Activated T-cell treated with anti-CD3 and anti-CD28 coated beads, Interleukin-2, amount 50 U/mL, for 4 hours (primary cell): ENCODE results near the gene IKZF2. TPM values are rescaled to one million over a fixed set of nuclear protein-coding genes. Genes with fewer than 3 reads are reported as not detected.

Experiments
- ATAC-seq, 2 donors: fragments of 200-7000 bp; cut with Tn5 transposase; one replicate each; pipeline ENCODE4 v1.10.0; 2021
- DNase-seq: peaks from one replicate; pipeline ENCODE4 v3.0.0-alpha.2; 2020
- H3K27me3 Mint-ChIP-seq: one replicate; pipeline ENCODE4 v1.8.0; 2021; ENCODE audit warnings: low read depth, mixed read lengths
- H3K36me3 Mint-ChIP-seq: one replicate; pipeline ENCODE4 v1.8.0; 2022; ENCODE audit warnings: mixed read lengths; ENCODE audit not compliant: insufficient read depth
- H3K4me1 Mint-ChIP-seq: one replicate; pipeline ENCODE4 v1.8.0; 2021; ENCODE audit warnings: low read depth, mixed read lengths
- H3K4me3 Mint-ChIP-seq: one replicate; pipeline ENCODE4 v1.8.0; 2021; ENCODE audit warnings: mild to moderate bottlenecking, moderate library complexity, mixed read lengths
- H3K9me3 Mint-ChIP-seq: one replicate; pipeline ENCODE4 v1.8.0; 2021; ENCODE audit warnings: mixed read lengths
- total RNA-seq, 3 donors: library from RNA; stranded (reverse); gene quantifications; one replicate each; pipeline ENCODE4 v1.2.1, GENCODE V29; 2021

IKZF2 gene
- total RNA-seq, 3 donors from 2014 or later: 8.0 to 11.2 (median 10.5) TPM

GRCh38 chr2:213101109-213101508 lies 50.3 kb downstream of the IKZF2 start:
- ATAC-seq (no peak), DNase-seq (no peak)
- Mint-ChIP-seq H3K36me3 (no peaks in the 10 kb centered on the region), H3K27me3 (no peaks in the 10 kb centered on the region), H3K4me1 (peaks cover 19% of the 10 kb centered on the region), H3K4me3 (no peak overlapping the region), H3K9me3 (no peaks in the 10 kb centered on the region)

GRCh38 chr2:213098612-213099011 lies 52.8 kb downstream of the IKZF2 start:
- ATAC-seq (no peak), DNase-seq (no peak)
- no peak overlapping the region for H3K4me3 Mint-ChIP-seq
- no peaks in the 10 kb centered on the region for H3K36me3 Mint-ChIP-seq
- peaks cover 10% of the 10 kb centered on the region for H3K4me1 Mint-ChIP-seq
- no peaks in the 10 kb centered on the region for H3K9me3 Mint-ChIP-seq
- no peaks in the 10 kb centered on the region for H3K27me3 Mint-ChIP-seq

DNA sequence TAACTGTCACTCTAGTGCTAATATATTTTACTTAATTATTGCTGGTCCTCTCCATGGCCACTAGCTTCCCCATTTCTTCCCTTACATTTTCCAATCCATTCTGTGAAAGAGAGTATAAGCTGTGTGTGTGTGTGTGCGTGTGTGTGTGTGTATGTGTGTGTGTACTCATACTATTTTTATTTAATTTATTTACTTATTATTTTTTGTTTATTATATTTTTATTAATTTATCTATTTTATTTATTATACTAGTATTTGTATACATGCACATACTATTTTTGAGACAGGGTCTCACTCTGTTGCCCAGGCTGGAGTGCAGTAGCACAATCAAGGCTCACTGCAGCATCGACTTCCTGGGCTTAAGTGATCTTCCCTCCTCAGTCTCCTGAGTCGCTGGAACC lies 59.6 kb downstream of the IKZF2 start:
- no peak for ATAC-seq
- no peaks in the 10 kb centered on the region for H3K27me3 Mint-ChIP-seq
- no peaks in the 10 kb centered on the region for H3K4me1 Mint-ChIP-seq

GRCh38 chr2:213090772-213091171 lies 60.6 kb downstream of the IKZF2 start:
- Mint-ChIP-seq H3K27me3 (no peaks in the 10 kb centered on the region), H3K4me3 (no peak overlapping the region), H3K4me1 (no peaks in the 10 kb centered on the region), H3K36me3 (no peaks in the 10 kb centered on the region), H3K9me3 (no peaks in the 10 kb centered on the region)
- ATAC-seq: no peak
- DNase-seq: no peak

More for the DNA sequence above, 59.6 kb downstream of the IKZF2 start:
- Mint-ChIP-seq H3K9me3 (no peaks in the 10 kb centered on the region), H3K4me3 (no peak overlapping the region), H3K36me3 (no peaks in the 10 kb centered on the region)
- no peak for DNase-seq

DNA sequence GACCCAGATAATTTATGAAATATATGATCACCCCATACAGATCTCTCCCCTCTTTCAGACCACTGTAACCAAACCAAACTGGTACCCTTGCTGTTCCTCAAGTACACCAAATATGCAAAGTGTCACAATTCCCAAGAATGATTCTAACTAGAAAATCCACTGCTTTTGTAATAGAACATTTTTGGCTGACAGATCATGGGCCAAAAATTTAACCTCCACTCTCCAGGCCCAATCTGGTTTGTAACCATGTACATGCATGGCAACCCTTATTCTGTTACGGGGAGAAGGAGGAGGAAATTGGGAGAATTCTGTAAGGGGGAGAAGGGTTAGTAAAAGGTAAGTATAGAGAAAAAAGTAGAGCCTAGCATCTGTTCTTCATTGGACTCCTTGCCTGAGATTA lies 62.0 kb downstream of the IKZF2 start:
- ATAC-seq: no peak
- Mint-ChIP-seq H3K36me3 (no peaks in the 10 kb centered on the region), H3K4me3 (no peak overlapping the region), H3K9me3 (no peaks in the 10 kb centered on the region), H3K27me3 (no peaks in the 10 kb centered on the region), H3K4me1 (no peaks in the 10 kb centered on the region)
- DNase-seq: no peak

DNA sequence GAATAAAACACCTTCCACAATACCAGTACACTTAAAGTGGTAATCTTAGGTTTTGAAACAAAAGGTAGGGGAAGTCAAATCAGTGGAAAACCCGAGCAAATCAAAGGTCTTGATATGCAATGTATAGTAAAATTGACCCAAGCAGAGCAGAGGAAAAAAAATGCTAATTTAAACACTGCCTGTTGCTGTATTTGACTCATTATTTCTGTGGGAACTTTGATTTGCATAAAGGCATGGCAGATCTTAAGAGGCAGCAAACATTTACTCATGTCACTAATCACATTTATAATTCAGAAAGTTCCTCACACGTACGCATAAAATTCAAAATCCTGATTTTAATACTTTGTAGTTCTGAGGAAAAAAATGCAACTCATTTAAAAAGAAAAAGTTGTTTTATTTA lies 64.4 kb downstream of the IKZF2 start:
- no peaks in the 10 kb centered on the region for H3K27me3 Mint-ChIP-seq
- H3K36me3 Mint-ChIP-seq: no peaks in the 10 kb centered on the region
- peaks cover 2% of the 10 kb centered on the region for H3K4me1 Mint-ChIP-seq
- ATAC-seq: peak; percentile 46 to 51
- H3K4me3 Mint-ChIP-seq: no peak overlapping the region
- no peak for DNase-seq
- H3K9me3 Mint-ChIP-seq: no peaks in the 10 kb centered on the region

- Mint-ChIP-seq H3K36me3 (no peaks in the 10 kb centered on the region), H3K27me3 (no peaks in the 10 kb centered on the region), H3K9me3 (no peaks in the 10 kb centered on the region), H3K4me1 (peaks cover 2% of the 10 kb centered on the region), H3K4me3 (no peak overlapping the region)
- ATAC-seq (no peak), DNase-seq (no peak)
Observed at GRCh38 chr2:213086571-213086970, 64.8 kb downstream of the IKZF2 start.

- no peaks in the 10 kb centered on the region for H3K9me3 Mint-ChIP-seq
- DNase-seq (no peak), ATAC-seq (no peak)
- H3K27me3 Mint-ChIP-seq: no peaks in the 10 kb centered on the region
- H3K4me1 Mint-ChIP-seq: peaks cover 5% of the 10 kb centered on the region
- H3K36me3 Mint-ChIP-seq: no peaks in the 10 kb centered on the region
- H3K4me3 Mint-ChIP-seq: no peak overlapping the region
Observed at GRCh38 chr2:213086050-213086449, 65.4 kb downstream of the IKZF2 start.

GRCh38 chr2:213085538-213085937 lies 65.9 kb downstream of the IKZF2 start:
- Mint-ChIP-seq H3K4me3 (no peak overlapping the region), H3K9me3 (no peaks in the 10 kb centered on the region), H3K27me3 (no peaks in the 10 kb centered on the region), H3K4me1 (peaks cover 5% of the 10 kb centered on the region), H3K36me3 (no peaks in the 10 kb centered on the region)
- DNase-seq (no peak), ATAC-seq (no peak)

DNA sequence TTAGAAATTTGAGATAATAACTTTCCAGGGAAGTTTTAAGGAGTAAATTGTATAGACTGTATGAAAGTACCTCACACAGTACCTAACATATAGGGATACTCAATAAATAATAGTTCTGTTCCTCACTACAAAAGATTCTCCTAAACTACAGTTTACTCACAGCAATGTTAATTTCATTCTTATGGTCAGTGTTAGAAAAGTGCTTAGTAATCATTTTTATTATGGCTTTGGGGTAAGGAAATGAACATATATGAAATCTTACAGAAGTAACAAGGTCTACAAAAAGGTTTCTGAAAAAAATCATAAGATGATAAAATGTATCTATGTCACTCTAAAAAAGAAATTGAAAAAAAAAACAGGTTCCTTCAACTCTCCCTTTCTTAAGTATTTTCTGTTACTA lies 67.2 kb downstream of the IKZF2 start:
- no peaks in the 10 kb centered on the region for H3K36me3 Mint-ChIP-seq
- no peaks in the 10 kb centered on the region for H3K27me3 Mint-ChIP-seq
- DNase-seq (no peak), ATAC-seq (no peak)
- no peak overlapping the region for H3K4me3 Mint-ChIP-seq
- H3K4me1 Mint-ChIP-seq: peaks cover 5% of the 10 kb centered on the region
- no peaks in the 10 kb centered on the region for H3K9me3 Mint-ChIP-seq

DNA sequence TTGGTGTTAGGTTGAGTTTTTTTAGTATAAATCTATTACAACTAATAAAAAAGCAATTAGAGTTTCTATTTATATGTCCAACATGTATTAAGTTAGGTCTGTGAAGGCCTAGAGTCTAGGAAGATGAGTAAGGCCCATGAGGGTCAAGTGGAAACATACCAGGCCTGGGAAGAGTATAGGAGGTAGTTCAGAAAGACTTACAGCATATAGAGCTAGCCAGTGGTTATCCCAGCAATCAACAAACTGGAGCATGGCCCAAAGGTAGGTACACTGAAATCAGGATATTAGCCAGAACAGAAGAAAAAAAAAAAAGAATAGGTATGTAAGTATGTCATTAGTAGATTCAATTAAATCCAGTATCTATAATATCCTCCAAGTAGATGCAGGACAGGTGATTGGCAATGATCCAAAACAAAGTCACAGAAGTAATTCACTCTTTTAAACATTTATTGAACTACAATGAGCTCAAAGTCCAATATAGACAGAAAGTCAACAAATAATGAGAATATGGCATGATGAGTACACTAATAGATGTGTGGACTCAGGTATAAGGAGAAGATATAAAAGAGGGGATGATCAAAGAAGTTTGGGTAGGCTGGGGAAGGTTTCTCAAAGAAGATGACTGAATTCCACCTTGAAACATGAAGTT lies 70.3 kb downstream of the IKZF2 start:
- H3K27me3 Mint-ChIP-seq: no peaks in the 10 kb centered on the region
- peaks cover 13% of the 10 kb centered on the region for H3K4me1 Mint-ChIP-seq
- no peaks in the 10 kb centered on the region for H3K36me3 Mint-ChIP-seq
- ATAC-seq (no peak), DNase-seq (no peak)
- H3K4me3 Mint-ChIP-seq: no peak overlapping the region
- H3K9me3 Mint-ChIP-seq: no peaks in the 10 kb centered on the region

- Mint-ChIP-seq H3K4me1 (peaks cover 13% of the 10 kb centered on the region), H3K9me3 (no peaks in the 10 kb centered on the region), H3K36me3 (no peaks in the 10 kb centered on the region), H3K4me3 (no peak overlapping the region), H3K27me3 (no peaks in the 10 kb centered on the region)
- ATAC-seq (no peak), DNase-seq (no peak)
Observed at GRCh38 chr2:213079756-213080155, 71.7 kb downstream of the IKZF2 start.

DNA sequence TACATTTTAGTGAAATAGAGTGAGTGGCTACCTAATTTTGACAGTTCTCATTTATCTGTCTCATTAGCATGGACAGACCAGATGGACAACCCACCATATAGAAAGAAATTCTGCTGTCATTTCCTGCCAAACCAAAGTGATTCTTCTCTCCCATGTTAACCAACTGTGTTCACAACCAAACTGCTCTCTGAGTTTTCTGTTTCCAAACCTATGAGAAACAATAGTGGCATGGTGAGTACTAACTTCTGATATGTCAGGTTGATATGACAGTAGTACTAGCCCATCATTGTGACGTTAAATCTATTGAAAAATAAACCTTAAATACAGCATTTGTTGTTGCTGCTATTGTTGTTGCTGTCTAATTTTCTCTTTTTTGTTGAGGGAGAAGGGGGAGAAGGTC lies 72.7 kb downstream of the IKZF2 start:
- ATAC-seq: no peak
- no peak for DNase-seq

DNA sequence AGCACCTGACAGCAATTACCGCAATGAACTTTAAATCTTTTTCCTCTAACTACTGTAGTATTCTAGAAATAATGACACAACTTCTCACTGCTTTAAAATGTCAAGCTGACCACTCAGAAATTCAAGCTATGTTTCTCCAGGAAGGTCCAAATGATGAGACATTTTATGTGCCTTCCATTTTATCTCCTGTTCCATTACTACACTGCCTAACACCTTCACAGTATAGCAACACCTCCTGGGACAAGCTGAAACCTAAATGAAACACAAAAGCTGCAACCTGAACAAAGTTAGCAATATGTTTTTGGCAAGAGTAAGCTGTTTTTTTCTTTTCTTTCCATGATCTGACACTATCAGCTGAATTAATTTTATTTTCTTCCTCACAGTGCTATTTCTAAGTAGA lies 81.9 kb downstream of the IKZF2 start:
- Mint-ChIP-seq H3K4me3 (no peak overlapping the region), H3K36me3 (no peaks in the 10 kb centered on the region), H3K27me3 (no peaks in the 10 kb centered on the region), H3K4me1 (peaks cover 15% of the 10 kb centered on the region), H3K9me3 (no peaks in the 10 kb centered on the region)
- DNase-seq (no peak), ATAC-seq (no peak)

More for the DNA sequence above, 72.7 kb downstream of the IKZF2 start:
- Mint-ChIP-seq H3K4me1 (peaks cover 13% of the 10 kb centered on the region), H3K36me3 (no peaks in the 10 kb centered on the region), H3K9me3 (no peaks in the 10 kb centered on the region), H3K27me3 (no peaks in the 10 kb centered on the region), H3K4me3 (no peak overlapping the region)

DNA sequence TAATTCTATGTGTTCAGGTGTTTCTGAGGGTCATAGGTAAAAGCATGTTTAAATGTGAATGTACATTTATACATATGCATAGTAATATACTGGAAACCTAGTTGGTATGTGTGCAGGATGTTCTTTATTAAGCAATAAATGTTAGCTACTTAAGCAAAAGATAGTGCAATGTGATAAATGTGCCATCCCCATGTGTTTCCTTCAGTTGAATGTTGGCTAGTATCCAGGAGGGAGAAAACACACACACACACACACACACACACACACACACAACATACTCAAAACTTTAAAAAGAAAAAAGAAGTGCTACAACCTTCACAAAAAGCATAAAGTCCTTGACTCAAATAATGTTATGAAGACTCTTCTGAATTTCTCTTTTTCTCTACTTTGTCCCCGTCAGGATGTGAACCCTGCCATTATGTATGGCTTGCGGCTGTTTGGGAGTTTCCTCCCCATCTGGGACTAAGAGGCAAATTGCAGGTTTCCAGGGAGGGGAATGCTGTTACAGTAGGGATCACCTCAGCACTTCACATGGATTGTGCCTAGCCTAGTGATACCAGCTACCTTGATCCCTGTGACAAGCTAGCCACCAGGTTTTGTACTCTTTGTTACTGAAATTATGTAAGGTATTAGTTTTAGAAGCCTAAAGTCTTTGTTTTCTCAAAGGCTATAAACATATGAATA lies 82.6 kb downstream of the IKZF2 start:
- ATAC-seq (no peak), DNase-seq (no peak)
- no peaks in the 10 kb centered on the region for H3K27me3 Mint-ChIP-seq
- peaks cover 20% of the 10 kb centered on the region for H3K4me1 Mint-ChIP-seq
- H3K4me3 Mint-ChIP-seq: no peak overlapping the region
- no peaks in the 10 kb centered on the region for H3K36me3 Mint-ChIP-seq
- no peaks in the 10 kb centered on the region for H3K9me3 Mint-ChIP-seq
